ENCODE results near the gene SLITRK5. TPM values are rescaled to one million over a fixed set of nuclear protein-coding genes. Genes with fewer than 3 reads are reported as not detected.

Gene SLITRK5, protein sequence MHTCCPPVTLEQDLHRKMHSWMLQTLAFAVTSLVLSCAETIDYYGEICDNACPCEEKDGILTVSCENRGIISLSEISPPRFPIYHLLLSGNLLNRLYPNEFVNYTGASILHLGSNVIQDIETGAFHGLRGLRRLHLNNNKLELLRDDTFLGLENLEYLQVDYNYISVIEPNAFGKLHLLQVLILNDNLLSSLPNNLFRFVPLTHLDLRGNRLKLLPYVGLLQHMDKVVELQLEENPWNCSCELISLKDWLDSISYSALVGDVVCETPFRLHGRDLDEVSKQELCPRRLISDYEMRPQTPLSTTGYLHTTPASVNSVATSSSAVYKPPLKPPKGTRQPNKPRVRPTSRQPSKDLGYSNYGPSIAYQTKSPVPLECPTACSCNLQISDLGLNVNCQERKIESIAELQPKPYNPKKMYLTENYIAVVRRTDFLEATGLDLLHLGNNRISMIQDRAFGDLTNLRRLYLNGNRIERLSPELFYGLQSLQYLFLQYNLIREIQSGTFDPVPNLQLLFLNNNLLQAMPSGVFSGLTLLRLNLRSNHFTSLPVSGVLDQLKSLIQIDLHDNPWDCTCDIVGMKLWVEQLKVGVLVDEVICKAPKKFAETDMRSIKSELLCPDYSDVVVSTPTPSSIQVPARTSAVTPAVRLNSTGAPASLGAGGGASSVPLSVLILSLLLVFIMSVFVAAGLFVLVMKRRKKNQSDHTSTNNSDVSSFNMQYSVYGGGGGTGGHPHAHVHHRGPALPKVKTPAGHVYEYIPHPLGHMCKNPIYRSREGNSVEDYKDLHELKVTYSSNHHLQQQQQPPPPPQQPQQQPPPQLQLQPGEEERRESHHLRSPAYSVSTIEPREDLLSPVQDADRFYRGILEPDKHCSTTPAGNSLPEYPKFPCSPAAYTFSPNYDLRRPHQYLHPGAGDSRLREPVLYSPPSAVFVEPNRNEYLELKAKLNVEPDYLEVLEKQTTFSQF
- under 0.01 TPM in 2 replicates for total RNA-seq

DNA sequence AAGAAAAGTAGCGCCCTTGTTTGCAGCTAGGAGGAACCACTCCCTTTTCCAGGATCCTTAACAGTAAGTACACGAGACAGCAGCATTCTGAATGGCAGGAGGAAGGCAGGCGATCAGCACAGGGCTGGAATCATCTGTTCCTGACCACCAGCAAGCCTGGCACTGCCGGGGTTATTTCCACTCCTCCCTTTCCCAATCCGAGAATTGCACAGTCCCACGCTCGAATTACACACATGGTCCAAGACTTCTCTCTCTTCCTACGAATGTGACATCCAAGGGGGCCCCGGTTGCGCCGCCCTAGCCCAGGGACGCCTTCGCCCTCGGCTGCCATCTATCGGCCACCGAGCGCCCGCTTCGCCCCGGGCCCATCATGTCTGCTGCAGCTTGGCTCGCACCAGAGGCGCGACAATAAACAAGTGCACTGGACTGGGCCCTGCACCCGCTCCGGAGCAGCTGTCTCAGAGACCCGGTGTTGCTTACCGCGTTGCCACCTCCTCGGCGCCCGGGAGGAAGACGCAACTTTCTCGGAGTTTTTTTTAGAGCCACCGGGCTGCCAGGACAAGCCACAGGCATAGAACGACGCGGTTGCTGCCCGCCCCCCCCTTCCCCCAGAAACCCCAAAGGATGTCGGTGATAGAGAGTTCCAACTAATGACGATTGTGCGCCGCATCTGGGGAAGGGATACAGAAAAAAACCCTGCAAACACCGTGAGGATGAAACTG is at the start of gene SLITRK5:
SLITRK5 (plus strand) TSS at position 341 of the 722 bp plus-strand sequence. CDS start 4,018 bp downstream, outside the sequence.

